ENCODE measurements around the gene NES. TPM values are rescaled to one million over a fixed set of nuclear protein-coding genes. Genes with fewer than 3 reads are reported as not detected.

Gene NES
- total and polyA plus RNA-seq, 12 donors = 7.7 to 26.9 (median 14.0) TPM

- H3K4me1 ChIP-seq (replicated peaks in 1 of 2) = no peaks in the 10 kb centered on the region
- TF ChIP-seq CTCF (IDR thresholded peaks at IDR 0.05) (no peak), POLR2A (IDR thresholded peaks at IDR 0.05) (no peak)
- H3K36me3 ChIP-seq (replicated peaks in 1 of 2) = no peaks in the 10 kb centered on the region
- no peaks in the 10 kb centered on the region for H3K9me3 ChIP-seq (replicated peaks in 1 of 3)
- H3K27ac ChIP-seq = no peak overlapping the region
- H3K27me3 ChIP-seq = no peaks in the 10 kb centered on the region
- DNase-seq = no peak
- intact Hi-C loops (cut with DNase I) = loop anchor here in 1 of 2 donors (10.0 kb wide), 1 partner anchor 166 kb away; the partner anchor contains the start of gene NTRK1
- WGBS, 4 donors = 12 to 40% (median 25%) methylated on average over 1 of the region's 1 CpG; no CpG with 5 or more reads in 1 of the 4 donors
- no peak overlapping the region for H3K4me3 ChIP-seq
These were observed 21.8 kb upstream of the NES start for GRCh38 chr1:156698995-156699394.

- TF ChIP-seq CTCF (IDR thresholded peaks at IDR 0.05) (no peak), POLR2A (IDR thresholded peaks at IDR 0.05) (no peak)
- Histone ChIP-seq H3K4me1 (replicated peaks in 1 of 2) (no peaks in the 10 kb centered on the region), H3K27ac (no peak overlapping the region), H3K9me3 (replicated peaks in 1 of 3) (no peaks in the 10 kb centered on the region), H3K4me3 (no peak overlapping the region), H3K27me3 (no peaks in the 10 kb centered on the region), H3K36me3 (replicated peaks in 1 of 2) (no peaks in the 10 kb centered on the region)
- intact Hi-C loops (cut with DNase I) = loop anchor here in 1 of 2 donors (10.0 kb wide), 1 partner anchor 167 kb away; the partner anchor contains the start of gene NTRK1
- DNase-seq = no peak
- 76 to 78% (median 77%) methylated on average over 8 of the region's 8 CpGs for WGBS, 4 donors
These were observed 20.3 kb upstream of the NES start for GRCh38 chr1:156697481-156697880.

GRCh38 chr1:156696755-156697154 lies 19.5 kb upstream of the NES start:
- no peak overlapping the region for H3K27ac ChIP-seq
- H3K4me1 ChIP-seq (replicated peaks in 1 of 2) = no peaks in the 10 kb centered on the region
- no peaks in the 10 kb centered on the region for H3K9me3 ChIP-seq (replicated peaks in 1 of 3)
- intact Hi-C loops (cut with DNase I) = loop anchor here in 1 of 2 donors (10.0 kb wide), 1 partner anchor 168 kb away; the partner anchor contains the start of gene NTRK1
- H3K4me3 ChIP-seq = no peak overlapping the region
- 86 to 97% (median 90%) methylated on average over 8 of the region's 8 CpGs for WGBS, 4 donors
- DNase-seq = no peak
- no peaks in the 10 kb centered on the region for H3K27me3 ChIP-seq
- no peaks in the 10 kb centered on the region for H3K36me3 ChIP-seq (replicated peaks in 1 of 2)
- TF ChIP-seq POLR2A (IDR thresholded peaks at IDR 0.05) (no peak), CTCF (IDR thresholded peaks at IDR 0.05) (no peak)

- Histone ChIP-seq H3K36me3 (replicated peaks in 1 of 2) (no peaks in the 10 kb centered on the region), H3K9me3 (replicated peaks in 1 of 3) (no peaks in the 10 kb centered on the region), H3K27ac (no peak overlapping the region), H3K27me3 (peaks cover 9% of the 10 kb centered on the region), H3K4me1 (replicated peaks in 1 of 2) (peaks cover 0 to 2% of the 10 kb centered on the region in 2 donors), H3K4me3 (no peak overlapping the region)
- no peak for TF ChIP-seq POLR2A (IDR thresholded peaks at IDR 0.05)
- no peak for TF ChIP-seq CTCF (IDR thresholded peaks at IDR 0.05)
- no peak for DNase-seq
- intact Hi-C loops (cut with DNase I) = loop anchor here in 1 of 2 donors (10.0 kb wide), 1 partner anchor 170 kb away; the partner anchor contains the start of gene NTRK1
- 92 to 95% (median 94%) methylated on average over 5 of the region's 5 CpGs for WGBS, 4 donors
These were observed 17.4 kb upstream of the NES start for GRCh38 chr1:156694690-156694962.
